ENCODE measurements around the gene MT1E. TPM values are rescaled to one million over a fixed set of nuclear protein-coding genes. Genes with fewer than 3 reads are reported as not detected.

Gene MT1E
- total RNA-seq, result 388 and 673 TPM in 2 replicates

DNA sequence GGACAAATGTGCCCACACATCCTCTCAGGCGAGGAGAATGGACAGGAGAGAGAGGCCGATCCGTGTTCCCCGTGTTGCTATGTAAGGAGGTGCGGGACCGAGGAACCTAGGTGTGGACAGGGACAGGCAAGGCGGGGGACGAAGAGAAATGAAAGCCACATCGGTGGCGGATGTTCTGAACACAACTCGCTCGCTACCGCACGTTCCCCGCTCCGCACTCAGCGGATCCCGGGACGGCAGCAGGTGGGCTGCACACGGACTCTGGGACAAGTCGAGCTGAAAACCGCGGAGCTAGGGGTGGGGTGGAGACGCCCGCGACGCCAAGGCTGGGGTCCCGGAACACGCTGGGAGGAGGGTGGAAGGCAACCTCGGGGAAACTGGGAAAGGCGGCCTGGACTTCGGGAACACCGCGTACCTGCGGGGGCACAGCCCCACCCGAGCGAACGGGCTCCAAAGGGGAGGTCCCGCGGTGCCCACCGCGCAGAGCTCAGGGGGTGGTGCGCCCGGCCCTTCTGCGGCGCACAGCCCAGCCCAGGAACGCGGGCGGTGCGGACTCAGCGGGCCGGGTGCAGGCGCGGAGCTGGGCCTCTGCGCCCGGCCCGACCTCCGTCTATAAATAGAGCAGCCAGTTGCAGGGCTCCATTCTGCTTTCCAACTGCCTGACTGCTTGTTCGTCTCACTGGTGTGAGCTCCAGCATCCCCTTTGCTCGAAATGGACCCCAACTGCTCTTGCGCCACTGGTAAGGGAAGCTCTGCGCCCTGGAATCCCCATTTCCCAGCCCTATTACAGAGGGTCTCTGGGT, at the start of gene MT1E:
Gene MT1E, plus strand, starts transcription at position 642 of the 803 bp plus-strand sequence. Its CDS starts 71 bp downstream, at position 713.

GRCh38 chr16:56589141-56590039, 36.2 kb upstream of the MT1E start, which contains the start of gene MT3:
MT3 (plus strand) TSS chr16:56589528; CDS start chr16:56589591, 63 bp downstream.

GRCh38 chr16:56608043-56608875, 17.3 kb upstream of the MT1E start, which contains the start of gene MT2A:
MT2A (plus strand) TSS chr16:56608584; CDS start chr16:56608656, 72 bp downstream.

DNA sequence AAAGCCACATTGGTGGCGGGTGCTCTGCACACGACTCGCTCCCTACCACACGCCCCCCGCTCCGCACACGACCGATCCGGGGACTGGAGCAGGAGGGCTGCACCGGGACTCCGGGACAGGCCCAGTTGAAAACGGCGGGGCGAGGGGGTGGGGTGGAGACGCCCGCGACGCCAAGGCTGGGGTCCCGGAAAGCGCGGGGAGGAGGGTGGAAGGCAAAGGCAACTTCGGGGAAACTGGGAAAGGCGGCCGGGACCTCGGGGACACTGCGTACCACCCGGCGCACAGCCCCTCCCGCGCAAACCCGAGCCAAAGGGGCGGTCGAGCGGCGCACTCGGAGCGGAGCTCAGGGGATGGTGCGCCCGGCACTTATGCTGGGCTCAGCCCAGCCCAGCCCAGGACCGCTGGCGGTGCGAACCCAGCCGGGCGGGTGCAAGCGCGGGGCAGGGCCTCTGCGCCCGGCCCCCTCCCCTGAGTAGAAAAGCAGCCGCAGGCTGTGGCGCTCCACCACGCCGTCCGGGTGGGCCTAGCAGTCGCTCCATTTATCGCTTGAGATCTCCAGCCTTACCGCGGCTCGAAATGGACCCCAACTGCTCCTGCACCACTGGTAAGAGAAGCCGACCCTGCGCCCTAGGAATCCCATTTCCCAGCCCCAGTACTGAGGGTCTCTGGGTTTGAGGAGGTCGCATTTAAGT, 6.7 kb downstream of the MT1E start, which contains the start of gene MT1M:
Gene MT1M, plus strand, starts transcription at position 504 of the 692 bp plus-strand sequence. Its CDS starts 73 bp downstream, at position 577.

GRCh38 chr16:56637814-56638750, 12.5 kb downstream of the MT1E start, which contains the start of gene MT1A:
MT1A (plus strand) TSS chr16:56638666; CDS start chr16:56638739, 73 bp downstream.

DNA sequence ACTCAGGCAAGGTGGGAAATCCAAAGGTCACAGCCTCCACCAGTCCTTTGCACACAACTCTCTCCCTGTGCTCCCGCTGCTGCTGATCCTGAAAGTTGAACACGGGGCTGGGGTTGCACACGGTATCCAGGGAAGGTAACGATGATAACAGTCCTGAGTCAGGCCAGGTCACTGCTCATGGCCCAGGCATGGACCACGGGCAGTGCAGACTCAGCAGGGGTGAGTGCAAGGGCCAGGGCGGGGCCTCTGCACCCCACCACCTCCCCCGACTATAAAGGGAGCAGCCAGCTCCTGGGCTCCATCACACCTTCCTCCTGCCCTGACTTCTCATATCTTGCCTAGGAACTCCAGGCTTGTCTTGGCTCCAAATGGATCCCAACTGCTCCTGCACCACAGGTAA, 26.0 kb downstream of the MT1E start, which contains the start of gene MT1B:
Gene MT1B, plus strand, starts transcription at position 301 of the 400 bp plus-strand sequence. Its CDS starts 68 bp downstream, at position 369.

GRCh38 chr16:56657555-56658326, 32.2 kb downstream of the MT1E start, which contains the start of gene MT1F:
MT1F (plus strand) TSS chr16:56657959; CDS start chr16:56658059, 100 bp downstream.

DNA sequence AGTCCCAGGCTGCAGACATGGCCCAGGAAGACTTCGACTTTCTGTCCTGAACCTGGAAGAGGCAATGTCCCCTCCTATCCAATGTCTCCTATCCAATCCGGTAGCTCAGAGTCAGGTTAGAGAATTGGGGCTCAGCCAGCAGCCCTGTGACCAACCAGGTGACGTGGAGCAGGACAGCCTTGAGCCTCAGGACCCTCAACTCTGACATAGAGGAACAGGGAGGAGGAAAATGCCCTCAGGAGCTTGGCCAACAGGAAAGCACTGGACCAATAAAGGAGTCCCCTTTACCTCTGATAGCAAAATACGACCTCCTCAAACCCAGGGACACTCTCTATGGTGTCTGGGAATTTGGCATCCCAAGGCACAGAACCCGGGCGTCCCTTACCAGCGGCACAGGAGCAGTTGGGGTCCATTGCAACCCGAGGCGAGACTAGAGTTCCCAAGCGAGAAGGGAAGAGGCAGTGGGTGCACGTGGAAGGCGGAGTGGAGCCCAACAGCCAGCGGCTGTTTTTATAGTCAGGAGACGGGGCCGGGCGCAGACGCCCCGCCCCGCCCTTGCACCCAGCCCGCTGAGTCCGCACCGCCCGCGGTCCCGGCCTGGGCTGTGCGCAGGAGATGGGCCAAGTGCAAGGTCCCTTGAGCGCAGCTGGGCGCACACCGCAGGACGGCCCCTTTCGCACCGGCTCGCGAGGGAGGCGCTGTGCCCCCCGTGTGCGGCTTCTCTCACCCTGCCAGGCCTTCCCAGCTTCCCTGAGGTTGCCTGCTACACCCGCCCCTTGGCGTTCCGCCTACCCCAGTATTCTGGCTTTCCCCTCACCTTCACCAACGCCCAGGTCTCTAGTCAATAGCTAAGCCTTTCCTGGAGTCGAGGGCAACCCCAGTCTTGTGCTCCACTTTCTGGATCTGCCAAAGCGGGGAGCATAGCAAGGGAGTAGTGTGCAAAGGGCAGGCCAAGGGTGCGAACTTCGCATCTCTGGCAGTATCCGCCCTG, 42.3 kb downstream of the MT1E start, which contains the start of gene MT1G:
Gene MT1G, minus strand, starts transcription at position 485 of the 991 bp plus-strand sequence. Its CDS starts 72 bp downstream, at position 413.

DNA sequence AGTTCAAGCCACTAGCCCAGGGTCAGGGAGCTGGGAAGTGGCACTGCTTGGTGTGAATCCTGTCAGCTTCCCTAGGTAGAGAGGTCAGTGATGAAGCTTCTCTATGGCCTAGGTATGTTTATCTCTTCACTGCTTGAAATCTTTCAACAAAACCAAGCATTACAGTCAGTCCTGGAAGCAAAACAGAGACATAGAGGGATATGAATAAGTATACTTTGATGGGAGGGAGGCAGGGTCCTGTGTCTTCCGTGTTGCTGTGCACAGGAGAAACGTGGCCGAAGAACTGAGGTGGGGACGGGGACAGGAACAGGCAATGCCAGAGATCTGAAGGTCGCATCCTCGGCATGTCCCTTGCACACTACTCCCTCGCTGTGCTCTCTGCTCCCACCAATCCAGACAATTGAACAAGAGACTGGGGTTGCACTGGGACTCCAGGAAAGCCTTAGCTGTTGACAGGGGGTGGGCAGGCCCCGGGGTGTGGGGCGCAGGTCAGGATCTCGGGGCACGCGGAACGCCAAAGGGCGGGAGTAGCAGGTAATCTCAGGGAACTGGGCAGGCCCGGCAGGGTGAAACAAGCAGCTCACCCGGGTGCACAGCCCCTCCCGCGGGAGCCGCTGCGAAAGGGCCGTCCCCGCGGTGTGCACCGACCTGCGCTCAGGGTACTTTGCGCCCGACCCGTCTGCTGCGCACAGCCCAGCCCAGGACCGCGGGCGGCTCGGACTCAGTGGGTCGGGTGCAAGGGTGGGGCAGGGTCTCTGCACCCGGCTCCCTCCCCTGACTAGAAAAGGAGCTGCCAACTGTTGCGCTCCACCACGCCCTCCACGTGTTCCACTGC, 43.6 kb downstream of the MT1E start, which contains the start of gene MT1H:
Gene MT1H, plus strand, starts transcription at position 810 of the 835 bp plus-strand sequence. CDS start 71 bp downstream, outside the sequence.

Other genes starting within 250 kb of the MT1E start
- 298 and 302 TPM in 2 replicates for gene AMFR, start 200.2 kb upstream of the MT1E start, total RNA-seq
- 61.0 and 105 TPM in 2 replicates for gene NUDT21, start 174.4 kb upstream of the MT1E start, total RNA-seq
- gene OGFOD1, start 174.2 kb upstream of the MT1E start, total RNA-seq, result 74.5 and 74.8 TPM in 2 replicates
- gene BBS2, start 105.8 kb upstream of the MT1E start, total RNA-seq, result 23.9 and 52.1 TPM in 2 replicates
- gene MT4, start 60.7 kb upstream of the MT1E start, total RNA-seq, result not detected in 2 replicates
- gene MT3, start 36.3 kb upstream of the MT1E start, total RNA-seq, result not detected in 2 replicates
- 173 and 340 TPM in 2 replicates for gene MT2A, start 17.2 kb upstream of the MT1E start, total RNA-seq
- gene MT1M, start 6.9 kb downstream of the MT1E start, total RNA-seq, result 0.43 and 12.5 TPM in 2 replicates
- not detected in 2 replicates for gene MT1A, start 12.9 kb downstream of the MT1E start, total RNA-seq
- not detected in 2 replicates for gene MT1B, start 26.1 kb downstream of the MT1E start, total RNA-seq
- gene MT1F, start 32.2 kb downstream of the MT1E start, total RNA-seq, result 3.8 and 14.5 TPM in 2 replicates
- 4.1 TPM in 1 of 2 replicates, not detected in the other for gene MT1G, start 42.3 kb downstream of the MT1E start, total RNA-seq
- not detected in 2 replicates for gene MT1H, start 44.0 kb downstream of the MT1E start, total RNA-seq
- 1,179 and 3,595 TPM in 2 replicates for gene MT1X, start 56.7 kb downstream of the MT1E start, total RNA-seq
- 43.9 and 70.8 TPM in 2 replicates for gene NUP93, start 104.3 kb downstream of the MT1E start, total RNA-seq
- 0.96 TPM in 1 of 2 replicates, not detected in the other for gene SLC12A3, start 239.4 kb downstream of the MT1E start, total RNA-seq

All from tracheal epithelial cell (primary cell).